C1 segment of cervical spinal cord (tissue), 14 donors: Measurements from ENCODE around the gene PHKB.

Source experiments
- DNase-seq, 14 donors: peaks; one replicate each; lab custom pipeline; 2025; lab: John Stamatoyannopoulos, UW

PHKB gene

GRCh38 chr16:47728205-47728604 lies 267.1 kb downstream of the PHKB start:
- DNase-seq, result no peak

GRCh38 chr16:47729701-47730100 lies 268.6 kb downstream of the PHKB start:
- no peak for DNase-seq

GRCh38 chr16:47731252-47731651 lies 270.1 kb downstream of the PHKB start:
- DNase-seq, result no peak

- no peak for DNase-seq
Observed at GRCh38 chr16:47732122-47732521, 271.0 kb downstream of the PHKB start.

- no peak for DNase-seq
Observed at GRCh38 chr16:47732523-47733111, 271.5 kb downstream of the PHKB start.

- no peak for DNase-seq
Observed at GRCh38 chr16:47734081-47734857, 273.1 kb downstream of the PHKB start.

GRCh38 chr16:47734987-47735594 lies 274.0 kb downstream of the PHKB start:
- no peak for DNase-seq

GRCh38 chr16:47750371-47750770 lies 289.2 kb downstream of the PHKB start:
- no peak for DNase-seq
